Neural progenitor cell (in vitro differentiated cells): ENCODE results near the gene RPS2. TPM values are rescaled to one million over a fixed set of nuclear protein-coding genes. Genes with fewer than 3 reads are reported as not detected.

Experiments used
- DNase-seq: peaks from one replicate; pipeline ENCODE4 v3.0.0-alpha.2; 2016; ENCODE audit warnings: low spot score
- H2AFZ ChIP-seq: fragments of 200-600 bp; sonication (generic); replicated peaks from 2 replicates; pipeline ENCODE4 v1.6.1; 2016; ENCODE audit warnings: antibody characterized with exemption
- H3F3A ChIP-seq: fragments of 200-600 bp; sonication (generic); 2 replicates; pipeline ENCODE4 v1.6.1; 2016; ENCODE audit warnings: antibody characterized with exemption, low read depth
- H3K27ac ChIP-seq: fragments of 200-600 bp; sonication (generic); 2 replicates; pipeline ENCODE4 v1.5.1; 2016; ENCODE audit warnings: mild to moderate bottlenecking
- H3K27me3 ChIP-seq: fragments of 200-600 bp; sonication (generic); 2 replicates; pipeline ENCODE4 v1.6.1; 2016; ENCODE audit warnings: mild to moderate bottlenecking, moderate library complexity
- H3K36me3 ChIP-seq: fragments of 200-600 bp; sonication (generic); 2 replicates; pipeline ENCODE4 v1.5.1; 2016
- H3K4me1 ChIP-seq: fragments of 200-600 bp; sonication (generic); 2 replicates; pipeline ENCODE4 v1.6.1; 2016; ENCODE audit warnings: mixed run types
- H3K4me2 ChIP-seq: fragments of 200-600 bp; sonication (generic); 2 replicates; pipeline ENCODE4 v1.6.1; 2016
- H3K4me3 ChIP-seq: fragments of 200-600 bp; sonication (generic); 2 replicates; pipeline ENCODE4 v1.5.1; 2016
- H3K79me2 ChIP-seq: fragments of 200-600 bp; sonication (generic); 2 replicates; pipeline ENCODE4 v1.6.1; 2016; ENCODE audit warnings: low read depth
- H3K9ac ChIP-seq: fragments of 200-600 bp; sonication (generic); 2 replicates; pipeline ENCODE4 v1.6.1; 2016
- H3K9me3 ChIP-seq: fragments of 200-600 bp; sonication (generic); 2 replicates; pipeline ENCODE4 v1.5.1; 2016; ENCODE audit warnings: low read depth
- H4K20me1 ChIP-seq: fragments of 200-600 bp; sonication (generic); 2 replicates; pipeline ENCODE4 v1.6.1; 2016; ENCODE audit warnings: low read depth
- H3K27ac Mint-ChIP-seq: 3 replicates; pipeline ENCODE4 v1.8.0; 2021; ENCODE audit warnings: mixed read lengths
- H3K27me3 Mint-ChIP-seq: 2 replicates; pipeline ENCODE4 v1.8.0; 2022; ENCODE audit warnings: low read depth, mild to moderate bottlenecking, inconsistent platforms, moderate library complexity, mixed read lengths; ENCODE audit not compliant: insufficient read depth
- H3K36me3 Mint-ChIP-seq: 3 replicates; pipeline ENCODE4 v1.8.0; 2021; ENCODE audit warnings: mixed read lengths
- H3K4me1 Mint-ChIP-seq: 3 replicates; pipeline ENCODE4 v1.8.0; 2021; ENCODE audit warnings: mixed read lengths
- H3K4me3 Mint-ChIP-seq: 3 replicates; pipeline ENCODE4 v1.8.0; 2021; ENCODE audit warnings: mild to moderate bottlenecking, moderate library complexity, mixed read lengths
- H3K9me3 Mint-ChIP-seq: 3 replicates; pipeline ENCODE4 v1.8.0; 2020; ENCODE audit warnings: mixed read lengths
- CTCF ChIP-seq: fragments of 200-600 bp; sonication (generic); IDR thresholded peaks from 2 replicates; pipeline ENCODE4 v1.5.1; 2017; ENCODE audit warnings: antibody characterized with exemption, mild to moderate bottlenecking
- EZH2 ChIP-seq: fragments of 200-600 bp; sonication (generic); IDR thresholded peaks from 2 replicates; pipeline ENCODE4 v1.6.1; 2017; ENCODE audit warnings: antibody characterized with exemption, mild to moderate bottlenecking, moderate library complexity
- EZH2phosphoT487 ChIP-seq: fragments of 200-600 bp; sonication (generic); IDR thresholded peaks from 2 replicates; pipeline ENCODE4 v1.6.1; 2017; ENCODE audit warnings: antibody characterized with exemption
- total RNA-seq: library from RNA; depleted of rRNA; stranded (reverse); fragments of >200 nt; gene quantifications from 2 replicates; pipeline ENCODE4 v1.2.3, GENCODE V29; 2015; ENCODE audit warnings: low replicate concordance

RPS2 gene
- total RNA-seq, 1 donor from 2014 or later, result 3,079 TPM

- peak overlapping the region; percentile 1 for H3K4me3 ChIP-seq
- H3K27ac Mint-ChIP-seq, result no peak overlapping the region
- no peaks in the 10 kb centered on the region for H3K36me3 ChIP-seq
- H2AFZ ChIP-seq, result no peak overlapping the region
- TF ChIP-seq CTCF (no peak), EZH2phosphoT487 (no peak), EZH2 (no peak)
- peaks cover 25% of the 10 kb centered on the region for H4K20me1 ChIP-seq
- H3K9me3 Mint-ChIP-seq, result no peaks in the 10 kb centered on the region
- peak overlapping the region; percentile 69 for H3K4me2 ChIP-seq
- H3K27me3 Mint-ChIP-seq, result peaks cover 53% of the 10 kb centered on the region
- H3F3A ChIP-seq, result peaks cover 31% of the 10 kb centered on the region
- H3K4me1 Mint-ChIP-seq, result peaks cover 20% of the 10 kb centered on the region
- no peak overlapping the region for H3K27ac ChIP-seq
- H3K27me3 ChIP-seq, result peaks cover 62% of the 10 kb centered on the region
- H3K79me2 ChIP-seq, result no peaks in the 10 kb centered on the region
- peak; percentile 82 for DNase-seq
- no peaks in the 10 kb centered on the region for H3K9me3 ChIP-seq
- H3K4me3 Mint-ChIP-seq, result peak overlapping the region; percentile 55
- H3K9ac ChIP-seq, result no peak overlapping the region
- H3K4me1 ChIP-seq, result peaks cover 49% of the 10 kb centered on the region
- H3K36me3 Mint-ChIP-seq, result no peaks in the 10 kb centered on the region
Measured at GRCh38 chr16:1916640-1916990, 48.0 kb downstream of the RPS2 start.

GRCh38 chr16:1915732-1916639 lies 48.6 kb downstream of the RPS2 start:
- H3K36me3 ChIP-seq, result no peaks in the 10 kb centered on the region
- Mint-ChIP-seq H3K4me1 (peaks cover 16% of the 10 kb centered on the region), H3K27ac (no peak overlapping the region), H3K9me3 (no peaks in the 10 kb centered on the region), H3K4me3 (peak overlapping the region; percentile 13), H3K27me3 (peaks cover 46% of the 10 kb centered on the region), H3K36me3 (no peaks in the 10 kb centered on the region)
- peaks cover 25% of the 10 kb centered on the region for H4K20me1 ChIP-seq
- peaks cover 49% of the 10 kb centered on the region for H3K4me1 ChIP-seq
- peaks cover 56% of the 10 kb centered on the region for H3K27me3 ChIP-seq
- H3K27ac ChIP-seq, result no peak overlapping the region
- H3K9ac ChIP-seq, result no peak overlapping the region
- TF ChIP-seq EZH2phosphoT487 (no peak), EZH2 (no peak)
- peak; percentile 37 for DNase-seq
- no peak overlapping the region for H2AFZ ChIP-seq
- peaks cover 25% of the 10 kb centered on the region for H3F3A ChIP-seq
- no peak overlapping the region for H3K4me3 ChIP-seq
- no peaks in the 10 kb centered on the region for H3K9me3 ChIP-seq
- no peaks in the 10 kb centered on the region for H3K79me2 ChIP-seq
- H3K4me2 ChIP-seq, result peak overlapping the region; percentile 69

- H3K36me3 ChIP-seq, result no peaks in the 10 kb centered on the region
- H3K27ac ChIP-seq, result no peak overlapping the region
- no peaks in the 10 kb centered on the region for H3K79me2 ChIP-seq
- Mint-ChIP-seq H3K27ac (no peak overlapping the region), H3K36me3 (no peaks in the 10 kb centered on the region), H3K9me3 (no peaks in the 10 kb centered on the region), H3K27me3 (peaks cover 38% of the 10 kb centered on the region), H3K4me1 (peaks cover 10% of the 10 kb centered on the region), H3K4me3 (no peak overlapping the region)
- H2AFZ ChIP-seq, result no peak overlapping the region
- no peaks in the 10 kb centered on the region for H3K9me3 ChIP-seq
- peaks cover 46% of the 10 kb centered on the region for H3K27me3 ChIP-seq
- peaks cover 44% of the 10 kb centered on the region for H3K4me1 ChIP-seq
- peaks cover 22% of the 10 kb centered on the region for H3F3A ChIP-seq
- peak overlapping the region; percentile 15 for H3K4me2 ChIP-seq
- TF ChIP-seq EZH2phosphoT487 (no peak), EZH2 (no peak), CTCF (no peak)
- no peak for DNase-seq
- H3K4me3 ChIP-seq, result no peak overlapping the region
- H4K20me1 ChIP-seq, result peaks cover 25% of the 10 kb centered on the region
- H3K9ac ChIP-seq, result no peak overlapping the region
Measured at GRCh38 chr16:1914988-1915387, 49.6 kb downstream of the RPS2 start.

GRCh38 chr16:1914084-1914608 lies 50.5 kb downstream of the RPS2 start:
- peaks cover 17% of the 10 kb centered on the region for H3F3A ChIP-seq
- H3K36me3 ChIP-seq, result no peaks in the 10 kb centered on the region
- no peak overlapping the region for H3K9ac ChIP-seq
- Mint-ChIP-seq H3K27me3 (peaks cover 34% of the 10 kb centered on the region), H3K4me3 (no peak overlapping the region), H3K4me1 (peaks cover 10% of the 10 kb centered on the region), H3K9me3 (no peaks in the 10 kb centered on the region), H3K27ac (no peak overlapping the region), H3K36me3 (no peaks in the 10 kb centered on the region)
- DNase-seq, result no peak
- no peak overlapping the region for H3K4me3 ChIP-seq
- H3K4me2 ChIP-seq, result peak overlapping the region; percentile 15
- no peak for TF ChIP-seq CTCF
- TF ChIP-seq EZH2phosphoT487, result no peak
- TF ChIP-seq EZH2, result no peak
- H2AFZ ChIP-seq, result no peak overlapping the region
- H3K27ac ChIP-seq, result no peak overlapping the region
- H3K79me2 ChIP-seq, result no peaks in the 10 kb centered on the region
- H3K27me3 ChIP-seq, result peaks cover 37% of the 10 kb centered on the region
- no peaks in the 10 kb centered on the region for H3K9me3 ChIP-seq
- H4K20me1 ChIP-seq, result peaks cover 19% of the 10 kb centered on the region
- peaks cover 39% of the 10 kb centered on the region for H3K4me1 ChIP-seq
